ENCODE measurements around the gene MRPL20. TPM values are rescaled to one million over a fixed set of nuclear protein-coding genes. Genes with fewer than 3 reads are reported as not detected.

Gene MRPL20
- total RNA-seq, 2 donors from 2014 or later = 82.9 to 115 TPM

GRCh38 chr1:1402072-1402900 lies 4.8 kb downstream of the MRPL20 start:
- ATAC-seq (no peak), DNase-seq (ENCODE audit: low spot score in 2 of 2) (peak in 1 of 2 donors; percentile 65)
- H3K27ac Mint-ChIP-seq = peak overlapping the region; percentile 85 to 95
- H3K9me3 Mint-ChIP-seq = no peaks in the 10 kb centered on the region
- H3K36me3 Mint-ChIP-seq = peaks cover 43 to 59% of the 10 kb centered on the region in 2 donors

- Mint-ChIP-seq H3K27ac (peak overlapping the region; percentile 88 to 95), H3K36me3 (peaks cover 43 to 58% of the 10 kb centered on the region in 2 donors), H3K9me3 (no peaks in the 10 kb centered on the region)
- no peak for DNase-seq (ENCODE audit: low spot score in 2 of 2)
- ATAC-seq = no peak
Measured at GRCh38 chr1:1401457-1402010, 5.6 kb downstream of the MRPL20 start.

GRCh38 chr1:1400576-1401456 lies 6.3 kb downstream of the MRPL20 start:
- DNase-seq (ENCODE audit: low spot score in 2 of 2) = no peak
- peak overlapping the region; percentile 88 to 95 for H3K27ac Mint-ChIP-seq
- H3K36me3 Mint-ChIP-seq = peaks cover 36 to 51% of the 10 kb centered on the region in 2 donors
- no peaks in the 10 kb centered on the region for H3K9me3 Mint-ChIP-seq
- ATAC-seq = no peak

- Mint-ChIP-seq H3K27ac (peak overlapping the region; percentile 95 to 96), H3K36me3 (peaks cover 38 to 44% of the 10 kb centered on the region in 2 donors), H3K9me3 (no peaks in the 10 kb centered on the region)
- ATAC-seq (peak; percentile 1 to 2), DNase-seq (ENCODE audit: low spot score in 2 of 2) (no peak)
Measured at GRCh38 chr1:1399872-1400575, 7.1 kb downstream of the MRPL20 start.

- Mint-ChIP-seq H3K9me3 (no peaks in the 10 kb centered on the region), H3K27ac (peak within 1 kb of the TSS; percentile 95 to 96), H3K36me3 (peaks cover 38 to 44% of the 10 kb centered on the region in 2 donors)
- DNase-seq (ENCODE audit: low spot score in 2 of 2) (peak; percentile 99 to 100), ATAC-seq (peak; percentile 98)
Measured at GRCh38 chr1:1399187-1399871, 7.8 kb downstream of the MRPL20 start, which contains the start of gene CCNL2. TSS of gene CCNL2 (minus strand) at chr1:1399335. CDS start at chr1:1399306, 29 bp downstream.

GRCh38 chr1:1398677-1399186 lies 8.4 kb downstream of the MRPL20 start:
- H3K36me3 Mint-ChIP-seq = peaks cover 40 to 46% of the 10 kb centered on the region in 2 donors
- no peaks in the 10 kb centered on the region for H3K9me3 Mint-ChIP-seq
- ATAC-seq = peak; percentile 2 to 4
- no peak for DNase-seq (ENCODE audit: low spot score in 2 of 2)
- H3K27ac Mint-ChIP-seq = peak overlapping the region; percentile 93 to 95

- H3K36me3 Mint-ChIP-seq = peaks cover 45 to 48% of the 10 kb centered on the region in 2 donors
- no peaks in the 10 kb centered on the region for H3K9me3 Mint-ChIP-seq
- ATAC-seq (no peak), DNase-seq (ENCODE audit: low spot score in 2 of 2) (no peak)
- peak overlapping the region; percentile 93 to 95 for H3K27ac Mint-ChIP-seq
Measured at GRCh38 chr1:1397839-1398523, 9.1 kb downstream of the MRPL20 start.

GRCh38 chr1:1395166-1395565 lies 11.9 kb downstream of the MRPL20 start:
- Mint-ChIP-seq H3K36me3 (peaks cover 46 to 57% of the 10 kb centered on the region in 2 donors), H3K9me3 (no peaks in the 10 kb centered on the region), H3K27ac (no peak overlapping the region)
- DNase-seq (ENCODE audit: low spot score in 2 of 2) = no peak
- ATAC-seq = no peak

GRCh38 chr1:1394116-1394515 lies 13.0 kb downstream of the MRPL20 start:
- peak overlapping the region in 1 of 2 donors; percentile 44 for H3K27ac Mint-ChIP-seq
- no peak for DNase-seq (ENCODE audit: low spot score in 2 of 2)
- no peaks in the 10 kb centered on the region for H3K9me3 Mint-ChIP-seq
- no peak for ATAC-seq
- peaks cover 45 to 52% of the 10 kb centered on the region in 2 donors for H3K36me3 Mint-ChIP-seq

GRCh38 chr1:1393428-1393827 lies 13.7 kb downstream of the MRPL20 start:
- no peak for ATAC-seq
- Mint-ChIP-seq H3K27ac (peak overlapping the region; percentile 44 to 52), H3K9me3 (no peaks in the 10 kb centered on the region), H3K36me3 (peaks cover 49 to 50% of the 10 kb centered on the region in 2 donors)
- DNase-seq (ENCODE audit: low spot score in 2 of 2) = no peak

GRCh38 chr1:1393014-1393413 lies 14.1 kb downstream of the MRPL20 start:
- DNase-seq (ENCODE audit: low spot score in 2 of 2) (no peak), ATAC-seq (no peak)
- H3K27ac Mint-ChIP-seq = peak overlapping the region in 1 of 2 donors; percentile 44
- H3K9me3 Mint-ChIP-seq = no peaks in the 10 kb centered on the region
- H3K36me3 Mint-ChIP-seq = peaks cover 45 to 46% of the 10 kb centered on the region in 2 donors

GRCh38 chr1:1391225-1391624 lies 15.9 kb downstream of the MRPL20 start:
- H3K36me3 Mint-ChIP-seq = peaks cover 48 to 53% of the 10 kb centered on the region in 2 donors
- ATAC-seq (no peak), DNase-seq (ENCODE audit: low spot score in 2 of 2) (no peak)
- H3K9me3 Mint-ChIP-seq = no peaks in the 10 kb centered on the region
- peak overlapping the region in 1 of 2 donors; percentile 25 for H3K27ac Mint-ChIP-seq

GRCh38 chr1:1390675-1391074 lies 16.4 kb downstream of the MRPL20 start:
- no peaks in the 10 kb centered on the region for H3K9me3 Mint-ChIP-seq
- no peak overlapping the region for H3K27ac Mint-ChIP-seq
- DNase-seq (ENCODE audit: low spot score in 2 of 2) (no peak), ATAC-seq (no peak)
- H3K36me3 Mint-ChIP-seq = peaks cover 51 to 56% of the 10 kb centered on the region in 2 donors

- no peak for ATAC-seq
- DNase-seq (ENCODE audit: low spot score in 2 of 2) = no peak
- peak overlapping the region in 1 of 2 donors; percentile 37 for H3K27ac Mint-ChIP-seq
- H3K36me3 Mint-ChIP-seq = peaks cover 35 to 46% of the 10 kb centered on the region in 2 donors
- no peaks in the 10 kb centered on the region for H3K9me3 Mint-ChIP-seq
Measured at GRCh38 chr1:1388078-1388472, 19.0 kb downstream of the MRPL20 start.

Measured in activated naive CD4-positive, alpha-beta T cell treated with anti-CD3 and anti-CD28 coated beads, Interleukin-2, amount 50 U/mL, for 72 hours (primary cell).